Activated CD4-positive, alpha-beta memory T cell treated with anti-CD3 and anti-CD28 coated beads, Interleukin-2, amount 10 ng/mL, durations not matched to agents 7 days and 5 days (primary cell): ENCODE data around the gene ZC2HC1C. TPM values are rescaled to one million over a fixed set of nuclear protein-coding genes. Genes with fewer than 3 reads are reported as not detected.

Experiments used
- CTCF ChIA-PET: fragments of 350-600 bp; sonication (Branson Sonifier 250); formaldehyde crosslinking; loops from one replicate; lab custom pipeline; 2021; ENCODE audit warnings: antibody characterized with exemption, inconsistent platforms; lab: Charles Lee
- POLR2A ChIA-PET: fragments of 350-600 bp; sonication (Branson Sonifier 250); formaldehyde crosslinking; loops from one replicate; lab custom pipeline; 2021; ENCODE audit warnings: antibody characterized with exemption; lab: Charles Lee
- DNase-seq: peaks from one replicate; pipeline ENCODE4 v3.0.0-alpha.2; 2020
- H3K27ac Mint-ChIP-seq: one replicate; pipeline ENCODE4 v1.8.0; 2021; ENCODE audit warnings: mild to moderate bottlenecking, mixed read lengths
- H3K27me3 Mint-ChIP-seq: one replicate; pipeline ENCODE4 v1.8.0; 2021; ENCODE audit warnings: mixed read lengths
- H3K36me3 Mint-ChIP-seq: one replicate; pipeline ENCODE4 v1.8.0; 2021; ENCODE audit warnings: low read depth, mixed read lengths
- H3K4me1 Mint-ChIP-seq: one replicate; pipeline ENCODE4 v1.8.0; 2021; ENCODE audit warnings: mixed read lengths
- H3K4me3 Mint-ChIP-seq: one replicate; pipeline ENCODE4 v1.8.0; 2021; ENCODE audit warnings: mild to moderate bottlenecking, mixed read lengths
- H3K9me3 Mint-ChIP-seq: one replicate; pipeline ENCODE4 v1.8.0; 2021; ENCODE audit warnings: mixed read lengths
- total RNA-seq, 2 experiments: library from RNA; stranded (reverse); gene quantifications; one replicate each; pipeline ENCODE4 v1.2.3, GENCODE V29; 2021

Gene ZC2HC1C
- total RNA-seq, 2 experiments from 2014 or later = 2.0 to 2.4 TPM

DNA sequence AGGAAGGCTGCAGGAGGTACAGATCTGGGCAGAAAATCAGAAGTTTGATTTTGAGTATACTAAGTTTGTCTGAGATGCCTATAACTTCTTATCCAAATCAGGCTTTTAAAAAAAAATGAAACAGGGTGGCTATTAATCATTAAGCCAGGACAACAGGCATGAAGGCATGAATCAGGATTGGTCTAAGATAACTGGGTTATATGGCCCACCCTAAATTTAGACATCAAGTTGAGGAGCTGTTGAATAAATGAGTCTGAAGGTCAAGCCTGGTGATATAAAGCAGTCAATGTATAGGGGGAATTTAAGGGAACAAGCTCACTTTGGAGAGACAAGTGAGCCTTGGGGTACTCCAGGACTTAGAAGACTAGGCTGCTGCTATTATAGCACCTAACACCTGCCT, 28.8 kb downstream of the ZC2HC1C start:
- Mint-ChIP-seq H3K27ac (no peak overlapping the region), H3K9me3 (no peaks in the 10 kb centered on the region), H3K27me3 (no peaks in the 10 kb centered on the region), H3K36me3 (peaks cover 67% of the 10 kb centered on the region), H3K4me3 (no peak overlapping the region), H3K4me1 (no peaks in the 10 kb centered on the region)
- ChIA-PET POLR2A (no interaction called here), CTCF (interaction anchor here (1.3 kb wide), 1 partner anchor 9 kb away, joined by 3 read pairs; no protein-coding TSS in a partner anchor)
- DNase-seq = no peak

- POLR2A ChIA-PET = no interaction called here
- H3K27ac Mint-ChIP-seq = no peak overlapping the region
- no peaks in the 10 kb centered on the region for H3K9me3 Mint-ChIP-seq
Observed at GRCh38 chr14:75098682-75099081, 29.2 kb downstream of the ZC2HC1C start.

GRCh38 chr14:75101491-75101890, 32.0 kb downstream of the ZC2HC1C start:
- no peaks in the 10 kb centered on the region for H3K27me3 Mint-ChIP-seq
- POLR2A ChIA-PET = no interaction called here
- H3K27ac Mint-ChIP-seq = no peak overlapping the region
- no peak overlapping the region for H3K4me3 Mint-ChIP-seq
- no peak for DNase-seq
- H3K9me3 Mint-ChIP-seq = no peaks in the 10 kb centered on the region
- peaks cover 65% of the 10 kb centered on the region for H3K36me3 Mint-ChIP-seq
- no peaks in the 10 kb centered on the region for H3K4me1 Mint-ChIP-seq
- CTCF ChIA-PET = interaction anchor here (2.0 kb wide), 1 partner anchor 13 kb away, joined by 12 read pairs; no protein-coding TSS in a partner anchor

More at GRCh38 chr14:75098682-75099081, 29.2 kb downstream of the ZC2HC1C start:
- H3K4me3 Mint-ChIP-seq = no peak overlapping the region
- DNase-seq = no peak
- no peaks in the 10 kb centered on the region for H3K27me3 Mint-ChIP-seq
- CTCF ChIA-PET = interaction anchor here (1.3 kb wide), 1 partner anchor 10 kb away, joined by 3 read pairs; no protein-coding TSS in a partner anchor
- H3K36me3 Mint-ChIP-seq = peaks cover 70% of the 10 kb centered on the region
- no peaks in the 10 kb centered on the region for H3K4me1 Mint-ChIP-seq

DNA sequence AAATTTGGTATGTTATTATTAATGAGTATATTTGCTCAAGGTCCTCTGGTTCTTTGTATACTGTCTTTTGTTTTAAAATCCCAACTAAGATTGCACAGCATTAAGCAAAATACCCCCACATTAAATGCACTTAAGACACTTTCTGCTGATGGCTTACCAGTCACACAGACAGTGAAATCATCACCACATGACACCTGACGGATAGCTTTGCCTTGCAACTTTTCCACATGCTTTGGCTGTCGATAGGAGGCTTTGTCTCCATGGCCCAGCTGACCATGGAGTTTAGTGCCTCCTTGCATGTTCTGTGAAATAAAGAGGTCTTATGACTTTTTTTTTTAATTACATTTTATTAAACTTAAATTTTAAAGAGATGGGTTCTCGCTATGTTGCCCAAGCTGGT, 37.7 kb downstream of the ZC2HC1C start:
- DNase-seq = no peak
- Mint-ChIP-seq H3K4me3 (no peak overlapping the region), H3K4me1 (peaks cover 3% of the 10 kb centered on the region), H3K9me3 (no peaks in the 10 kb centered on the region), H3K36me3 (peaks cover 70% of the 10 kb centered on the region), H3K27ac (no peak overlapping the region), H3K27me3 (no peaks in the 10 kb centered on the region)
- POLR2A ChIA-PET = interaction anchor here (0.7 kb wide), 1 partner anchor 10 kb away, joined by 3 read pairs; no protein-coding TSS in a partner anchor
- CTCF ChIA-PET = no interaction called here

DNA sequence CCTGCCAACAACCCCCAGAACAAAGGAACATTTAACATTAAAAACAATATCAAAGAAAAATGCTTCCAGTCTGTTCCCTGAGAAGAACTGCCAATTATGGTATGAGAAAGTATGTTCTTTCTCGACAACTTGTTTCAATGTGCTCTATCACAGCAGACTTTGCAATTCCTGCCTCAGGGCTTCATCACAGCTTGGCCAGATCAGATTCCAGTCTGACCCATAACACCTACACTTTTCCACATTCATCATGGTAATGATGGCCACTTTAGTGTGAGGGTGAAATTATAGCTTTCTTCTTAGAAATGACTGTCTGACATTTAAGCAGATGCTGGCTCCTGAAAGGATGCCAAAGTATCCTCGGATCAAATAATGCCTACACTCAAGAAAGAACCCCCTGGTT, 40.4 kb downstream of the ZC2HC1C start:
- H3K27ac Mint-ChIP-seq = no peak overlapping the region
- DNase-seq = no peak
- peaks cover 24% of the 10 kb centered on the region for H3K4me1 Mint-ChIP-seq
- ChIA-PET CTCF (interaction anchor here (1.5 kb wide), 1 partner anchor 379 kb away, joined by 3 read pairs; no protein-coding TSS in a partner anchor), POLR2A (no interaction called here)
- H3K9me3 Mint-ChIP-seq = no peaks in the 10 kb centered on the region
- H3K27me3 Mint-ChIP-seq = no peaks in the 10 kb centered on the region
- no peak overlapping the region for H3K4me3 Mint-ChIP-seq
- peaks cover 73% of the 10 kb centered on the region for H3K36me3 Mint-ChIP-seq

DNA sequence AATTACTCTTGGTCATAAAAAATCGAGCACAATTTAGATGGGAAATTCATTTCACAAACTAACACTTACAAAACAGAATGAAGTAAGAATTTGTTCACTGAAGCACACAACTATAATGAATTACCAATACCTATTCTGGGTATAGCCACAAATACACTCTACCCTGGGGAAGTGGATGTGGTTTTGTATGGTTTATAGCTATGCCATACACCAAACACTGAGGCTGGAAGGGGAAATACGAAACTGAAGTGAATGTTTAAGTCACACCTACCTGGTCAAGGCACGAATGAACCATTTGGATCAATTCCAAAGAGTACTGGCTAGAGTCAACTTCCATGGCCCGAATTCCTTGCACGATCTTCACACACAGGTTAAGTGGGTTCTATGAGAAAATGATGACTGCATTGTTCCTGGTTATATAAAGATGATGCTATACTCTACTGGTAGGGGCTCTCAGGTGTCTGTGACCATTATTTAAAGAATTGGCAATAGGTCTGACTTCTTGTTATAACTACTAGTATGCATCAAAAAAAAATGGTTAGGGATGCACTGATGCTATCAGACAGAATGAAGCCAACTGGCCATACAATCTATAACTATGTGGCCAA, 44.6 kb downstream of the ZC2HC1C start:
- H3K4me1 Mint-ChIP-seq = peaks cover 24% of the 10 kb centered on the region
- H3K27ac Mint-ChIP-seq = peak overlapping the region; percentile 69
- POLR2A ChIA-PET = interaction anchor here (1.0 kb wide), 1 partner anchor 13 kb away, joined by 4 read pairs; the partner anchor contains the start of gene NEK9
- H3K9me3 Mint-ChIP-seq = no peaks in the 10 kb centered on the region
- CTCF ChIA-PET = interaction anchor here (1.0 kb wide), 2 partner anchors 13 to 169 kb away, joined by 3 read pairs; partner anchors contain the start of gene NEK9
- DNase-seq = peak; percentile 26
- no peaks in the 10 kb centered on the region for H3K27me3 Mint-ChIP-seq
- H3K4me3 Mint-ChIP-seq = no peak overlapping the region
- H3K36me3 Mint-ChIP-seq = peaks cover 66% of the 10 kb centered on the region

- DNase-seq = no peak
- Mint-ChIP-seq H3K27me3 (no peaks in the 10 kb centered on the region), H3K36me3 (peaks cover 53% of the 10 kb centered on the region), H3K9me3 (no peaks in the 10 kb centered on the region), H3K4me3 (no peak overlapping the region), H3K4me1 (peaks cover 20% of the 10 kb centered on the region), H3K27ac (no peak overlapping the region)
- POLR2A ChIA-PET = no interaction called here
- CTCF ChIA-PET = interaction anchor here (2.1 kb wide), 1 partner anchor 173 kb away, joined by 6 read pairs; no protein-coding TSS in a partner anchor
Observed at GRCh38 chr14:75119056-75119455, 49.6 kb downstream of the ZC2HC1C start.

DNA sequence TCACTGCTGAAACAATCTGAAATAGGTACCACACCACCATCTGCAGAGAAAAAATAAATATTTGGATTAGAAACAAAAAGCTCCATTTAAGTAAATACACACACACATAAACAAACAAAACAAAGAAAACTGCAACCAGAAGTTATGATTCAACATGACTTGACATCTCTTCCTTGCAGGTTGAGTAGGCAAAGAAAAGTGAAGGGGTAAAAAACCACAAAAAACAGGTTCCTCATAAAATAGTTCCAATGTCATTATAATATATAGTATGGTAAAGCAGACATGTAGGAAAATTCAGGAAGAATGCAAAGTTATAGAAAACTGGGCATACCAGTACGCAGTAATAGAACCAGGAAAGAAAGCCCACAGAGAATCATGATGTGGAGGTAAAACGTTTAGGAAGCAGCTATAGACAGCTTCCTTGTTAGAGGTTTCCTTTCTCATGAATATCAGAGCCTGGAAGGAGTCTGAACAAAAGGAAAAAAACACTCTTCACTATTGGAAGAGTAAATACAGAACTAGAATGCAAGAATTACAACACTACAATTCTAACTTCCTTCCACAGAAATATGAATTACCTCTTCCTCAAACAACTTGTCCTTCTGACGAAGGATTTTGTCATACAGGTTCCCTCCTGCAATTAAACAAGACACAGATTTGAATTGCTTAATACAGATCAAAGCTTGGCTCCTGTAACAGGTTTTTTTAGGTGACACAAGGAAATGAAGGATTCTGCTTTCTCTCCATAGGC, 51.3 kb downstream of the ZC2HC1C start:
- CTCF ChIA-PET = interaction anchor here (1.0 kb wide), 1 partner anchor 174 kb away, joined by 3 read pairs; no protein-coding TSS in a partner anchor
- H3K9me3 Mint-ChIP-seq = no peaks in the 10 kb centered on the region
- no peaks in the 10 kb centered on the region for H3K27me3 Mint-ChIP-seq
- H3K4me1 Mint-ChIP-seq = peaks cover 30% of the 10 kb centered on the region
- no peak overlapping the region for H3K27ac Mint-ChIP-seq
- no peak for DNase-seq
- POLR2A ChIA-PET = no interaction called here
- peaks cover 53% of the 10 kb centered on the region for H3K36me3 Mint-ChIP-seq
- H3K4me3 Mint-ChIP-seq = no peak overlapping the region

DNA sequence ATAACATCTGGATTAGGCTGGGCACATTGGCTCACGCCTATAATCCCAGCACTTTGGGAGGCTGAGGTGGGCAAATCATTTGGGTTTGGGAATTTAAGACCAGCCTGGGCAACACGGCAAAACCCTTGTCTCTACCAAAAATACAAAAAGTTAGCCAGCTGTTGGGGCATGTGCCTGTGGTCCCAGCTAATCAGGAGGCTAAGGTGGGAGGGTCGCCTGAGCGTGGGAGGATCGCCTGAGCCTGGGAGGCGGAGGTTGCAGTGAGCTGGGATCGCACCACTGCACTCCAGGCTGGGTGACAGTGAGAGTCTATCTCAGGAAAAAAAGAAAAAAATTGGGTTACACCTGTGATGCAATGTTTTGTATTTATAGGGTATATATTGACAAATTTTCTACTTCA, 52.1 kb downstream of the ZC2HC1C start:
- Mint-ChIP-seq H3K27me3 (no peaks in the 10 kb centered on the region), H3K27ac (no peak overlapping the region), H3K4me1 (peaks cover 34% of the 10 kb centered on the region), H3K4me3 (no peak overlapping the region), H3K36me3 (peaks cover 49% of the 10 kb centered on the region), H3K9me3 (no peaks in the 10 kb centered on the region)
- ChIA-PET POLR2A (no interaction called here), CTCF (no interaction called here)
- no peak for DNase-seq

- H3K9me3 Mint-ChIP-seq = no peaks in the 10 kb centered on the region
- peaks cover 44% of the 10 kb centered on the region for H3K4me1 Mint-ChIP-seq
- peak overlapping the region; percentile 29 for H3K27ac Mint-ChIP-seq
- no peaks in the 10 kb centered on the region for H3K27me3 Mint-ChIP-seq
- H3K4me3 Mint-ChIP-seq = no peak overlapping the region
- POLR2A ChIA-PET = interaction anchor here (1.6 kb wide), 1 partner anchor 15 kb away, joined by 4 read pairs; no protein-coding TSS in a partner anchor
- H3K36me3 Mint-ChIP-seq = peaks cover 42% of the 10 kb centered on the region
- CTCF ChIA-PET = interaction anchor here (8.9 kb wide), 1 partner anchor 176 kb away, joined by 216 read pairs; no protein-coding TSS in a partner anchor
- DNase-seq = peak; percentile 40
Observed at GRCh38 chr14:75123991-75124390, 54.5 kb downstream of the ZC2HC1C start.

- Mint-ChIP-seq H3K36me3 (peaks cover 30% of the 10 kb centered on the region), H3K4me3 (peak overlapping the region; percentile 82), H3K27me3 (no peaks in the 10 kb centered on the region), H3K27ac (peak overlapping the region; percentile 86), H3K4me1 (peaks cover 43% of the 10 kb centered on the region), H3K9me3 (no peaks in the 10 kb centered on the region)
- DNase-seq = no peak
- ChIA-PET POLR2A (interaction anchor here (0.9 to 3.5 kb wide), 20 partner anchors 8 to 416 kb away, joined by 3 to 23 read pairs (median 4); partner anchors contain the start of genes ACYP1, MLH3 and ZC2HC1C), CTCF (interaction anchor here (0.6 to 8.9 kb wide), 5 partner anchors 9 to 286 kb away, joined by 3 to 216 read pairs (median 4); no protein-coding TSS in a partner anchor)
Observed at GRCh38 chr14:75125617-75126016, 56.2 kb downstream of the ZC2HC1C start.

GRCh38 chr14:75126121-75126544, 56.7 kb downstream of the ZC2HC1C start:
- Mint-ChIP-seq H3K9me3 (no peaks in the 10 kb centered on the region), H3K27ac (peak overlapping the region; percentile 86), H3K36me3 (peaks cover 25% of the 10 kb centered on the region), H3K4me1 (peaks cover 40% of the 10 kb centered on the region), H3K27me3 (no peaks in the 10 kb centered on the region), H3K4me3 (peak overlapping the region; percentile 82)
- no peak for DNase-seq
- POLR2A ChIA-PET = interaction anchor here (0.6 to 3.5 kb wide), 39 partner anchors 9 to 535 kb away, joined by 3 to 23 read pairs (median 3); partner anchors contain the start of genes ACYP1, DLST, EIF2B2 and ERG28
- CTCF ChIA-PET = interaction anchor here (0.6 to 8.9 kb wide), 5 partner anchors 9 to 287 kb away, joined by 3 to 216 read pairs (median 4); no protein-coding TSS in a partner anchor
